Ishikawa (cell line): ENCODE measurements around the gene COQ8B.
A peak's percentile ranks its signal among the peaks of the same experiment; 100 is the strongest.

Experiments used
- CEBPB ChIP-seq: IDR thresholded peaks from 2 replicates; pipeline ENCODE4 v1.6.1; 2012
- CREB1 ChIP-seq: IDR thresholded peaks from 2 replicates; pipeline ENCODE4 v1.6.1; 2012; ENCODE audit warnings: low read depth
- EGR1 ChIP-seq: IDR thresholded peaks from 2 replicates; pipeline ENCODE4 v1.6.1; 2012
- EP300 ChIP-seq: IDR thresholded peaks from 2 replicates; pipeline ENCODE4 v1.6.1; 2012; ENCODE audit warnings: borderline replicate concordance
- FOXM1 ChIP-seq: IDR thresholded peaks from 2 replicates; pipeline ENCODE4 v1.6.1; 2012; ENCODE audit warnings: low read depth, borderline replicate concordance
- MAX ChIP-seq: IDR thresholded peaks from 2 replicates; pipeline ENCODE4 v1.6.1; 2012
- NFIC ChIP-seq: IDR thresholded peaks from 2 replicates; pipeline ENCODE4 v1.6.1; 2012
- RAD21 ChIP-seq: IDR thresholded peaks from 2 replicates; pipeline ENCODE4 v1.6.1; 2012; ENCODE audit warnings: low read depth
- REST ChIP-seq: IDR thresholded peaks from 2 replicates; pipeline ENCODE4 v1.6.1; 2012; ENCODE audit warnings: low read depth, mild to moderate bottlenecking
- TAF1 ChIP-seq: IDR thresholded peaks from 2 replicates; pipeline ENCODE4 v1.6.1; 2012; ENCODE audit warnings: low read depth, mild to moderate bottlenecking
- TCF12 ChIP-seq: IDR thresholded peaks from 2 replicates; pipeline ENCODE4 v1.6.1; 2012; ENCODE audit warnings: low read depth
- TEAD4 ChIP-seq: IDR thresholded peaks from 2 replicates; pipeline ENCODE4 v1.6.1; 2012
- USF1 ChIP-seq: IDR thresholded peaks from 2 replicates; pipeline ENCODE4 v1.6.1; 2012
- YY1 ChIP-seq: IDR thresholded peaks from 2 replicates; pipeline ENCODE4 v1.6.1; 2012; ENCODE audit warnings: low read depth
- ZBTB7A ChIP-seq: IDR thresholded peaks from 2 replicates; pipeline ENCODE4 v1.6.1; 2012; ENCODE audit warnings: low read depth

The COQ8B gene

GRCh38 chr19:40650749-40651305 lies 65.9 kb downstream of the COQ8B start:
- TF ChIP-seq CREB1 (no peak), REST (no peak), TEAD4 (no peak), TCF12 (no peak), TAF1 (no peak), ZBTB7A (no peak), RAD21 (no peak), NFIC (no peak), EGR1 (no peak), CEBPB (no peak), EP300 (no peak), FOXM1 (no peak), MAX (no peak), USF1 (no peak), YY1 (no peak)

GRCh38 chr19:40649903-40650675 lies 66.6 kb downstream of the COQ8B start:
- peak; percentile 84 for TF ChIP-seq USF1

GRCh38 chr19:40646743-40647254 lies 69.9 kb downstream of the COQ8B start:
- no peak for TF ChIP-seq CREB1
- TF ChIP-seq MAX: no peak
- no peak for TF ChIP-seq RAD21
- no peak for TF ChIP-seq ZBTB7A
- TF ChIP-seq CEBPB: no peak
- TF ChIP-seq FOXM1: no peak
- no peak for TF ChIP-seq YY1
- no peak for TF ChIP-seq EGR1
- TF ChIP-seq TCF12: no peak
- TF ChIP-seq NFIC: no peak
- no peak for TF ChIP-seq TAF1
- TF ChIP-seq TEAD4: no peak

- TF ChIP-seq CEBPB (no peak), REST (no peak), TEAD4 (no peak), TAF1 (no peak), NFIC (no peak), EGR1 (no peak), CREB1 (no peak), YY1 (no peak), EP300 (no peak), ZBTB7A (no peak), TCF12 (no peak), MAX (no peak), RAD21 (no peak), FOXM1 (no peak), USF1 (no peak)
Observed at GRCh38 chr19:40642757-40643305, 73.9 kb downstream of the COQ8B start.
